ENCODE results near the gene DPYD.

GRCh38 chr1:97201641-97202040 lies 719.2 kb downstream of the DPYD start:
- TF ChIP-seq CTCF (IDR thresholded peaks at IDR 0.05) (no peak), POLR2A (IDR thresholded peaks at IDR 0.05) (no peak)

Measured in sigmoid colon (tissue), 3 donors.